Stimulated activated CD4-positive, alpha-beta T cell treated with anti-CD3 and anti-CD28 coated beads, Interleukin-15, amount 100 ng/mL, for 1 hour (primary cell): Measurements from ENCODE around the gene HHIPL1.
"Not testable (repeated sequence)": the region's sequence is repeated elsewhere in the genome, so short reads cannot be mapped to it uniquely, and the experiment has no call there.

Experiments used
- DNase-seq, 2 donors: peaks; one replicate each; pipeline ENCODE4 v3.0.0-alpha.2; 2020; ENCODE audit warnings: low read depth in 1 of 2, low spot score in 1 of 2

The HHIPL1 gene

GRCh38 chr14:99658218-99658845 is 13.4 kb downstream of the HHIPL1 start:
- no peak for DNase-seq

- no peak for DNase-seq
Measured at GRCh38 chr14:99659333-99659741, 14.4 kb downstream of the HHIPL1 start.

- DNase-seq = no peak
Measured at GRCh38 chr14:99660006-99660566, 15.2 kb downstream of the HHIPL1 start.

GRCh38 chr14:99660794-99661193 is 15.9 kb downstream of the HHIPL1 start:
- no peak for DNase-seq

- DNase-seq = not testable (repeated sequence)
Measured at GRCh38 chr14:99661206-99661605, 16.3 kb downstream of the HHIPL1 start.

GRCh38 chr14:99662846-99663245 is 17.9 kb downstream of the HHIPL1 start:
- no peak for DNase-seq

GRCh38 chr14:99663386-99664057 is 18.6 kb downstream of the HHIPL1 start:
- DNase-seq = no peak

GRCh38 chr14:99664058-99664936 is 19.4 kb downstream of the HHIPL1 start:
- no peak for DNase-seq

- DNase-seq = no peak
Measured at GRCh38 chr14:99664937-99665273, 20.0 kb downstream of the HHIPL1 start.

GRCh38 chr14:99666533-99666932 is 21.6 kb downstream of the HHIPL1 start:
- DNase-seq = no peak

GRCh38 chr14:99667045-99667444 is 22.1 kb downstream of the HHIPL1 start:
- DNase-seq = no peak

- DNase-seq = no peak
Measured at GRCh38 chr14:99667821-99668220, 22.9 kb downstream of the HHIPL1 start.

- DNase-seq = no peak
Measured at GRCh38 chr14:99668307-99669295, 23.7 kb downstream of the HHIPL1 start.

- no peak for DNase-seq
Measured at GRCh38 chr14:99670361-99671234, 25.7 kb downstream of the HHIPL1 start.

GRCh38 chr14:99671235-99672224 is 26.6 kb downstream of the HHIPL1 start:
- no peak for DNase-seq

GRCh38 chr14:99672506-99673304 is 27.8 kb downstream of the HHIPL1 start:
- DNase-seq = no peak

- DNase-seq = no peak
Measured at GRCh38 chr14:99673305-99674063, 28.6 kb downstream of the HHIPL1 start.
